ENCODE results near the gene VSIG10L2.

VSIG10L2 gene

GRCh38 chr11:125943661-125944349 lies 2.0 kb upstream of the VSIG10L2 start:
- H3K4me1 ChIP-seq (ENCODE audit: control insufficient read depth, insufficient read depth, low read length) = peaks cover 9% of the 10 kb centered on the region
- H3K9ac ChIP-seq (ENCODE audit: low read depth, low read length) = no peak overlapping the region
- H3K9me3 ChIP-seq (ENCODE audit: control insufficient read depth, insufficient read depth, low read length) = no peaks in the 10 kb centered on the region
- H3K4me3 ChIP-seq (ENCODE audit: low read depth, low read length) = no peak overlapping the region
- no peaks in the 10 kb centered on the region for H3K27me3 ChIP-seq (ENCODE audit: control insufficient read depth, insufficient read depth, low read length)
- H3K36me3 ChIP-seq (ENCODE audit: control insufficient read depth, insufficient read depth, low read length) = no peaks in the 10 kb centered on the region

GRCh38 chr11:125944350-125945010 lies 1.4 kb upstream of the VSIG10L2 start:
- Histone ChIP-seq H3K4me1 (ENCODE audit: control insufficient read depth, insufficient read depth, low read length) (peaks cover 9% of the 10 kb centered on the region), H3K9ac (ENCODE audit: low read depth, low read length) (no peak overlapping the region), H3K9me3 (ENCODE audit: control insufficient read depth, insufficient read depth, low read length) (no peaks in the 10 kb centered on the region), H3K36me3 (ENCODE audit: control insufficient read depth, insufficient read depth, low read length) (no peaks in the 10 kb centered on the region), H3K27me3 (ENCODE audit: control insufficient read depth, insufficient read depth, low read length) (no peaks in the 10 kb centered on the region), H3K4me3 (ENCODE audit: low read depth, low read length) (no peak overlapping the region)

GRCh38 chr11:125945011-125945796 lies 640 bp upstream of the VSIG10L2 start:
- Histone ChIP-seq H3K9ac (ENCODE audit: low read depth, low read length) (no peak overlapping the region), H3K9me3 (ENCODE audit: control insufficient read depth, insufficient read depth, low read length) (no peaks in the 10 kb centered on the region), H3K4me1 (ENCODE audit: control insufficient read depth, insufficient read depth, low read length) (peaks cover 9% of the 10 kb centered on the region), H3K4me3 (ENCODE audit: low read depth, low read length) (no peak overlapping the region), H3K36me3 (ENCODE audit: control insufficient read depth, insufficient read depth, low read length) (no peaks in the 10 kb centered on the region), H3K27me3 (ENCODE audit: control insufficient read depth, insufficient read depth, low read length) (no peaks in the 10 kb centered on the region)

GRCh38 chr11:125946712-125947418 lies 1.0 kb downstream of the VSIG10L2 start:
- H3K9ac ChIP-seq (ENCODE audit: low read depth, low read length) = no peak overlapping the region
- H3K36me3 ChIP-seq (ENCODE audit: control insufficient read depth, insufficient read depth, low read length) = no peaks in the 10 kb centered on the region
- no peaks in the 10 kb centered on the region for H3K9me3 ChIP-seq (ENCODE audit: control insufficient read depth, insufficient read depth, low read length)
- peaks cover 3% of the 10 kb centered on the region for H3K4me1 ChIP-seq (ENCODE audit: control insufficient read depth, insufficient read depth, low read length)
- no peaks in the 10 kb centered on the region for H3K27me3 ChIP-seq (ENCODE audit: control insufficient read depth, insufficient read depth, low read length)
- H3K4me3 ChIP-seq (ENCODE audit: low read depth, low read length) = no peak overlapping the region

- Histone ChIP-seq H3K9me3 (ENCODE audit: control insufficient read depth, insufficient read depth, low read length) (no peaks in the 10 kb centered on the region), H3K27me3 (ENCODE audit: control insufficient read depth, insufficient read depth, low read length) (no peaks in the 10 kb centered on the region), H3K4me3 (ENCODE audit: low read depth, low read length) (no peak overlapping the region), H3K36me3 (ENCODE audit: control insufficient read depth, insufficient read depth, low read length) (no peaks in the 10 kb centered on the region), H3K4me1 (ENCODE audit: control insufficient read depth, insufficient read depth, low read length) (no peaks in the 10 kb centered on the region), H3K9ac (ENCODE audit: low read depth, low read length) (no peak overlapping the region)
Measured at GRCh38 chr11:125947419-125948277, 1.8 kb downstream of the VSIG10L2 start.

GRCh38 chr11:125948278-125949051 lies 2.6 kb downstream of the VSIG10L2 start:
- H3K9ac ChIP-seq (ENCODE audit: low read depth, low read length) = no peak overlapping the region
- no peaks in the 10 kb centered on the region for H3K27me3 ChIP-seq (ENCODE audit: control insufficient read depth, insufficient read depth, low read length)
- H3K4me3 ChIP-seq (ENCODE audit: low read depth, low read length) = no peak overlapping the region
- no peaks in the 10 kb centered on the region for H3K4me1 ChIP-seq (ENCODE audit: control insufficient read depth, insufficient read depth, low read length)
- no peaks in the 10 kb centered on the region for H3K9me3 ChIP-seq (ENCODE audit: control insufficient read depth, insufficient read depth, low read length)
- peaks cover under 1% of the 10 kb centered on the region for H3K36me3 ChIP-seq (ENCODE audit: control insufficient read depth, insufficient read depth, low read length)

GRCh38 chr11:125949271-125950177 lies 3.7 kb downstream of the VSIG10L2 start:
- Histone ChIP-seq H3K36me3 (ENCODE audit: control insufficient read depth, insufficient read depth, low read length) (peaks cover 2% of the 10 kb centered on the region), H3K9ac (ENCODE audit: low read depth, low read length) (no peak overlapping the region), H3K9me3 (ENCODE audit: control insufficient read depth, insufficient read depth, low read length) (no peaks in the 10 kb centered on the region), H3K4me3 (ENCODE audit: low read depth, low read length) (no peak overlapping the region), H3K27me3 (ENCODE audit: control insufficient read depth, insufficient read depth, low read length) (no peaks in the 10 kb centered on the region), H3K4me1 (ENCODE audit: control insufficient read depth, insufficient read depth, low read length) (no peaks in the 10 kb centered on the region)

- Histone ChIP-seq H3K4me3 (ENCODE audit: low read depth, low read length) (no peak overlapping the region), H3K27me3 (ENCODE audit: control insufficient read depth, insufficient read depth, low read length) (no peaks in the 10 kb centered on the region), H3K9me3 (ENCODE audit: control insufficient read depth, insufficient read depth, low read length) (no peaks in the 10 kb centered on the region), H3K9ac (ENCODE audit: low read depth, low read length) (no peak overlapping the region), H3K4me1 (ENCODE audit: control insufficient read depth, insufficient read depth, low read length) (no peaks in the 10 kb centered on the region), H3K36me3 (ENCODE audit: control insufficient read depth, insufficient read depth, low read length) (peaks cover 2% of the 10 kb centered on the region)
Measured at GRCh38 chr11:125950178-125950490, 4.3 kb downstream of the VSIG10L2 start.

GRCh38 chr11:125950696-125951651 lies 5.1 kb downstream of the VSIG10L2 start:
- Histone ChIP-seq H3K27me3 (ENCODE audit: control insufficient read depth, insufficient read depth, low read length) (no peaks in the 10 kb centered on the region), H3K36me3 (ENCODE audit: control insufficient read depth, insufficient read depth, low read length) (peaks cover 2% of the 10 kb centered on the region), H3K4me1 (ENCODE audit: control insufficient read depth, insufficient read depth, low read length) (no peaks in the 10 kb centered on the region), H3K4me3 (ENCODE audit: low read depth, low read length) (no peak overlapping the region), H3K9me3 (ENCODE audit: control insufficient read depth, insufficient read depth, low read length) (no peaks in the 10 kb centered on the region), H3K9ac (ENCODE audit: low read depth, low read length) (peak overlapping the region; percentile 24)
